ENCODE measurements around the gene PDLIM5.

- TF ChIP-seq ASH2L (IDR thresholded peaks at IDR 0.05; ENCODE audit: low read length) (no peak), CTCF (IDR thresholded peaks at IDR 0.05; ENCODE audit: control extremely low read depth in 1 of 3, insufficient read depth in 1 of 3, low read depth in 1 of 3, low read length in 3 of 3) (no peak), YY1 (IDR thresholded peaks at IDR 0.05; ENCODE audit: low read depth, low read length) (no peak), TCF12 (IDR thresholded peaks at IDR 0.05; ENCODE audit: low read depth, low read length) (no peak), TEAD4 (IDR thresholded peaks at IDR 0.05; ENCODE audit: low read depth, low read length) (no peak), EZH2 (IDR thresholded peaks at IDR 0.05; ENCODE audit: low read depth, low read length, severe bottlenecking) (no peak), POLR2A (IDR thresholded peaks at IDR 0.05; ENCODE audit: control extremely low read depth in 1 of 2, low read depth in 2 of 2, low read length in 2 of 2) (no peak)
These were observed 143.3 kb downstream of the PDLIM5 start for GRCh38 chr4:94595013-94595412.

All from H1 (cell line).